Endodermal cell (in vitro differentiated cells): Measurements from ENCODE around the gene AMTN. TPM values are rescaled to one million over a fixed set of nuclear protein-coding genes. Genes with fewer than 3 reads are reported as not detected.

Experiments used
- DNase-seq: peaks from one replicate; pipeline ENCODE4 v3.0.0-alpha.2; 2017
- H3K27ac ChIP-seq: 2 replicates; pipeline ENCODE4 v1.5.1; 2013; ENCODE audit warnings: mild to moderate bottlenecking, low read depth, low read length, moderate library complexity
- H3K27me3 ChIP-seq: 2 replicates; pipeline ENCODE4 v1.6.1; 2013; ENCODE audit warnings: mild to moderate bottlenecking, low read length, moderate library complexity; ENCODE audit not compliant: insufficient read depth, control insufficient read depth, poor library complexity, severe bottlenecking
- H3K36me3 ChIP-seq: 2 replicates; pipeline ENCODE4 v1.7.0; 2013; ENCODE audit warnings: mild to moderate bottlenecking, low read length, moderate library complexity; ENCODE audit not compliant: control insufficient read depth, insufficient read depth
- H3K4me1 ChIP-seq: one replicate; pipeline ENCODE4 v1.7.0; 2013; ENCODE audit warnings: low read length; ENCODE audit not compliant: control insufficient read depth, insufficient read depth
- H3K4me3 ChIP-seq: 2 replicates; pipeline ENCODE4 v1.5.1; 2013; ENCODE audit warnings: mild to moderate bottlenecking, low read length, moderate library complexity
- H3K9ac ChIP-seq: 2 replicates; pipeline ENCODE4 v1.6.1; 2013; ENCODE audit warnings: mild to moderate bottlenecking, low read length, moderate library complexity; ENCODE audit not compliant: poor library complexity, severe bottlenecking; ENCODE audit errors: extremely low read depth
- H3K9me3 ChIP-seq: 2 replicates; pipeline ENCODE4 v1.6.1; 2013; ENCODE audit warnings: mild to moderate bottlenecking, low read length, moderate library complexity; ENCODE audit not compliant: control insufficient read depth
- H3K27ac Mint-ChIP-seq: 2 replicates; pipeline ENCODE4 v1.8.0; 2020; ENCODE audit warnings: mixed read lengths
- H3K27me3 Mint-ChIP-seq: 2 replicates; pipeline ENCODE4 v1.8.0; 2021; ENCODE audit warnings: mild to moderate bottlenecking, mixed read lengths; ENCODE audit not compliant: insufficient read depth
- H3K36me3 Mint-ChIP-seq: 2 replicates; pipeline ENCODE4 v1.8.0; 2020; ENCODE audit warnings: low read depth, mixed read lengths
- H3K4me1 Mint-ChIP-seq: 2 replicates; pipeline ENCODE4 v1.8.0; 2020; ENCODE audit warnings: mixed read lengths
- H3K4me3 Mint-ChIP-seq: 2 replicates; pipeline ENCODE4 v1.8.0; 2020; ENCODE audit warnings: mild to moderate bottlenecking, moderate library complexity, mixed read lengths
- H3K9me3 Mint-ChIP-seq: 2 replicates; pipeline ENCODE4 v1.8.0; 2020; ENCODE audit warnings: mild to moderate bottlenecking, mixed read lengths
- WGBS, 2 experiments: methylation state at CpG; one replicate each; pipeline versions ENCODE4 v1.1.5 to v1.1.7; 2013; ENCODE audit warnings: missing lambda C conversion rate in 2 of 2, mixed read lengths in 1 of 2; ENCODE audit not compliant: insufficient coverage in 1 of 2, insufficient read length in 1 of 2; 5-methylcytosine and 5-hydroxymethylcytosine counted together
- total RNA-seq, 2 donors: library from RNA; stranded (reverse); fragmentation: NEBNext Ultra II Directional in 1 of 2; extraction: Animal tissue kit (Norgen Biotek cat#: 25700) in 1 of 2; gene quantifications; 2 replicates in 1 of 2; 3 replicates in 1 of 2; pipeline ENCODE4 v1.2.1, GENCODE V29; 2021
- TF ChIP-seq, protein P1 (sequence below): fragments of 200-600 bp; sonication (generic); conservative IDR thresholded peaks from 2 replicates; pipeline ENCODE4 v1.5.0; 2021; ENCODE audit warnings: antibody characterized with exemption, mild to moderate bottlenecking

Gene AMTN
- total RNA-seq, 2 donors from 2014 or later: not detected

DNA sequence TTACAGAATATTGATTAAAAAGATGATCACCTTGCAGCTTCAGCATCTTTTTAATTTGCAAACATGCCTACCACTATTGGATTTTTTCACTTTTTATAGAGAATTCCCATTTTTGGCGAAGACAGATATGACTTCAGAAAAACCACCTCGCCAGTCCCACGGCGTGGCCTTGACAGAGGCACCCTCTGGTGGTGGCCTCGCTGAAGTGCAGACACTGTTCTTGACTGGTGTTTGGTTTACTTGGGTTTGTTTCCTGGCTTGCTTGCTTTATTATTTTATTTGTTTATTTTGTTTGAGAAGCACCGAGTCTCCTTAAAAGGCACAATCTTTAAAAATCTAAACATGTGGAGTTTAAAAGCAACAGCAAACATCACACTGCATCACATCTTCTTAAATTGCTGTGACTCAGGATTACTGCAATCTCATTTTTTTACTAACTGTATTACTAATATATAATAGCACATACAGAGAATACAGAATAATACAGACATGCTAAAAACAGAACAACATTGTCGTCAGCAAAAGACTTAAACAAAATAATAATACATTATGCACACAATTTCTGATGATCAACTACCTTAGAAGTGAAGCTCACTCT is 13.1 kb upstream of the AMTN start:
- Mint-ChIP-seq H3K36me3 (no peaks in the 10 kb centered on the region), H3K27ac (no peak overlapping the region), H3K4me1 (peaks cover 6% of the 10 kb centered on the region), H3K9me3 (no peaks in the 10 kb centered on the region), H3K4me3 (no peak overlapping the region), H3K27me3 (no peaks in the 10 kb centered on the region)
- Histone ChIP-seq H3K4me3 (no peak overlapping the region), H3K9me3 (no peaks in the 10 kb centered on the region), H3K9ac (no peak overlapping the region), H3K4me1 (no peaks in the 10 kb centered on the region), H3K27ac (no peak overlapping the region), H3K27me3 (peaks cover 39% of the 10 kb centered on the region), H3K36me3 (no peaks in the 10 kb centered on the region)
- 9 to 10% methylated on average over 2 to 7 of the region's 7 CpGs for WGBS, 2 experiments
- DNase-seq: peak; percentile 90
- TF ChIP-seq, protein P1, sequence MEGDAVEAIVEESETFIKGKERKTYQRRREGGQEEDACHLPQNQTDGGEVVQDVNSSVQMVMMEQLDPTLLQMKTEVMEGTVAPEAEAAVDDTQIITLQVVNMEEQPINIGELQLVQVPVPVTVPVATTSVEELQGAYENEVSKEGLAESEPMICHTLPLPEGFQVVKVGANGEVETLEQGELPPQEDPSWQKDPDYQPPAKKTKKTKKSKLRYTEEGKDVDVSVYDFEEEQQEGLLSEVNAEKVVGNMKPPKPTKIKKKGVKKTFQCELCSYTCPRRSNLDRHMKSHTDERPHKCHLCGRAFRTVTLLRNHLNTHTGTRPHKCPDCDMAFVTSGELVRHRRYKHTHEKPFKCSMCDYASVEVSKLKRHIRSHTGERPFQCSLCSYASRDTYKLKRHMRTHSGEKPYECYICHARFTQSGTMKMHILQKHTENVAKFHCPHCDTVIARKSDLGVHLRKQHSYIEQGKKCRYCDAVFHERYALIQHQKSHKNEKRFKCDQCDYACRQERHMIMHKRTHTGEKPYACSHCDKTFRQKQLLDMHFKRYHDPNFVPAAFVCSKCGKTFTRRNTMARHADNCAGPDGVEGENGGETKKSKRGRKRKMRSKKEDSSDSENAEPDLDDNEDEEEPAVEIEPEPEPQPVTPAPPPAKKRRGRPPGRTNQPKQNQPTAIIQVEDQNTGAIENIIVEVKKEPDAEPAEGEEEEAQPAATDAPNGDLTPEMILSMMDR: peak; percentile 98

DNA sequence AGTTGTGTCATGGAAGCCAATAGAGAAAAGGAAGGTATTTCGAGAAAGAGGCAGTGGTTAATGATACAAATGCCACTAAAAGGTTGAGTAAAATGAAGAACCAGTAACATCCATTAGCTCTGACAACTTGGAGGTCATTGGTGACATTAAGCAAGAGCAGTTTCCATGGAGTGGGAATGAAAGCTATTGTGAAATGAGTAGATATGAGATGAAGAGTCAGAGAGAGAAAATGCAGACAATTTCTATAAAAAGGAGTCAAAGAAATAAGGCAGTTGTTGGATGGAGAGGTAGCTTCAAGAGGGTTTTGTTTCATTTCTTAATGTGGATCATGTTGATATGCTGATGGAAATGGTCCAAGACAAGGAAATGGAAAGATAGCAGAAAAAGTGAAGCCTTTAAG is 9.6 kb upstream of the AMTN start:
- no peak for DNase-seq
- Histone ChIP-seq H3K4me1 (no peaks in the 10 kb centered on the region), H3K27me3 (peaks cover 47% of the 10 kb centered on the region), H3K36me3 (no peaks in the 10 kb centered on the region), H3K4me3 (no peak overlapping the region), H3K9ac (no peak overlapping the region), H3K27ac (no peak overlapping the region), H3K9me3 (no peaks in the 10 kb centered on the region)
- Mint-ChIP-seq H3K27ac (no peak overlapping the region), H3K36me3 (no peaks in the 10 kb centered on the region), H3K27me3 (no peaks in the 10 kb centered on the region), H3K9me3 (no peaks in the 10 kb centered on the region), H3K4me1 (no peaks in the 10 kb centered on the region), H3K4me3 (no peak overlapping the region)
- 44 to 82% methylated on average over 1 of the region's 1 CpG for WGBS, 2 experiments
- TF ChIP-seq, protein P1: no peak

DNA sequence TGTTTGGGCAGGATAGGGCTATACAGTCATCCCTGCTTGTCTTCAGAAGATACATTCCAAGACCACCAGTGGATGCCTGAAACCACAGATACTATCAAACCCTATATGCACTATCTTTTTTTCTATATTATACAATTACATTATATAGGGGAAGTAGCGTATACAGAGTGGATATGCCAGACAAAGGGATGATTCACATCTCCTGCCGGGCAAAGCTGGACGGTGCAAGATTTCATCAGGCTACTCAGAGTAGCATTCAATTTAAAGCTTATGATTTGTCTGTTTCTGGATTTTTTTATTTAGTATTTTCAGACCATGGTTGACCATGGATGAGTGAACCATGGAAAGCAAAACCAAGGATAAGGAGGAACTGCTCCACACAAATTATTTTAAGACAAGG is 7.0 kb upstream of the AMTN start:
- Mint-ChIP-seq H3K36me3 (no peaks in the 10 kb centered on the region), H3K27ac (no peak overlapping the region), H3K4me1 (no peaks in the 10 kb centered on the region), H3K9me3 (no peaks in the 10 kb centered on the region), H3K4me3 (no peak overlapping the region), H3K27me3 (no peaks in the 10 kb centered on the region)
- Histone ChIP-seq H3K36me3 (no peaks in the 10 kb centered on the region), H3K9me3 (no peaks in the 10 kb centered on the region), H3K4me3 (no peak overlapping the region), H3K27ac (no peak overlapping the region), H3K4me1 (no peaks in the 10 kb centered on the region), H3K9ac (no peak overlapping the region), H3K27me3 (peaks cover 43% of the 10 kb centered on the region)
- no peak for DNase-seq
- WGBS, 2 experiments: 96 to 100% methylated on average over 2 to 3 of the region's 3 CpGs
- TF ChIP-seq, protein P1: no peak
